GM19239 (cell line): ENCODE data around the gene AXL.
"Not testable (repeated sequence)": the region's sequence is repeated elsewhere in the genome, so short reads cannot be mapped to it uniquely, and the experiment has no call there.

Experiments used
- DNase-seq: peaks from one replicate; pipeline ENCODE4 v3.0.0; 2011; ENCODE audit warnings: low spot score; ENCODE audit not compliant: insufficient read length
- FAIRE-seq: peaks from 2 replicates; lab custom pipeline; 2011; peaks lifted over from hg19 to GRCh38; lab: Jason Lieb, UNC

The AXL gene

GRCh38 chr19:41265395-41266153 lies 46.6 kb downstream of the AXL start:
- DNase-seq (no peak), FAIRE-seq (no peak)

- FAIRE-seq, result no peak
- no peak for DNase-seq
Measured at GRCh38 chr19:41269055-41269454, 50.0 kb downstream of the AXL start.

GRCh38 chr19:41269571-41269970 lies 50.5 kb downstream of the AXL start:
- no peak for FAIRE-seq
- DNase-seq, result no peak

- DNase-seq (no peak), FAIRE-seq (no peak)
Measured at GRCh38 chr19:41273076-41273475, 54.1 kb downstream of the AXL start.

GRCh38 chr19:41274802-41275201 lies 55.8 kb downstream of the AXL start:
- FAIRE-seq, result no peak
- DNase-seq, result no peak

GRCh38 chr19:41276231-41276630 lies 57.2 kb downstream of the AXL start:
- no peak for FAIRE-seq
- DNase-seq, result no peak

GRCh38 chr19:41278478-41278877 lies 59.5 kb downstream of the AXL start:
- DNase-seq, result no peak
- no peak for FAIRE-seq

- FAIRE-seq (no peak), DNase-seq (no peak)
Measured at GRCh38 chr19:41288673-41289530, 69.9 kb downstream of the AXL start.

GRCh38 chr19:41289814-41290213 lies 70.8 kb downstream of the AXL start:
- FAIRE-seq, DNase-seq: not testable (repeated sequence)

GRCh38 chr19:41294393-41294792 lies 75.4 kb downstream of the AXL start:
- DNase-seq, result no peak
- no peak for FAIRE-seq

- no peak for DNase-seq
- FAIRE-seq, result no peak
Measured at GRCh38 chr19:41295499-41295898, 76.5 kb downstream of the AXL start.

GRCh38 chr19:41296433-41296871 lies 77.4 kb downstream of the AXL start:
- DNase-seq (no peak), FAIRE-seq (no peak)

- DNase-seq, result peak; percentile 89
- peak; percentile 100 for FAIRE-seq
Measured at GRCh38 chr19:41297628-41298347, 78.8 kb downstream of the AXL start.

GRCh38 chr19:41298348-41298964 lies 79.4 kb downstream of the AXL start:
- DNase-seq (no peak), FAIRE-seq (no peak)

- FAIRE-seq, result peak; percentile 4
- DNase-seq, result no peak
Measured at GRCh38 chr19:41299046-41299754, 80.2 kb downstream of the AXL start.

GRCh38 chr19:41299755-41300089 lies 80.7 kb downstream of the AXL start:
- FAIRE-seq, result no peak

GRCh38 chr19:41300555-41300954 lies 81.5 kb downstream of the AXL start:
- DNase-seq (no peak), FAIRE-seq (peak; percentile 14)

More at GRCh38 chr19:41299755-41300089, 80.7 kb downstream of the AXL start:
- no peak for DNase-seq

- FAIRE-seq (peak; percentile 96), DNase-seq (no peak)
Measured at GRCh38 chr19:41302624-41303351, 83.8 kb downstream of the AXL start.

- no peak for DNase-seq
- no peak for FAIRE-seq
Measured at GRCh38 chr19:41303954-41304353, 84.9 kb downstream of the AXL start.
